SK-N-SH treated with all-trans-retinoic acid at 6 μM for 48 hours (cell line): Measurements from ENCODE around the gene SCN11A.

Source experiments
- ATAC-seq: fragments of 200-7000 bp; cut with Tn5 transposase; 3 replicates; pipeline ENCODE4 v1.9.1; 2020; ENCODE audit warnings: mild to moderate bottlenecking, moderate library complexity
- ARNTL ChIP-seq: fragments of 450-650 bp; formaldehyde crosslinking; IDR thresholded peaks from 2 replicates; pipeline ENCODE4 v1.5.0; 2020; ENCODE audit warnings: low read depth, mild to moderate bottlenecking, moderate library complexity, borderline replicate concordance
- BACH2 ChIP-seq: fragments of 250-450 bp; sonication (Bioruptor Pico); IDR thresholded peaks from 2 replicates; pipeline ENCODE4 v1.9.0; 2021; ENCODE audit warnings: mild to moderate bottlenecking, borderline replicate concordance
- CSDC2 ChIP-seq: fragments of 250-450 bp; sonication (Bioruptor Pico); IDR thresholded peaks from 2 replicates; pipeline ENCODE4 v1.5.0; 2020; ENCODE audit warnings: mild to moderate bottlenecking, moderate library complexity
- CSRNP3 ChIP-seq: fragments of 250-450 bp; sonication (Bioruptor Pico); IDR thresholded peaks from 2 replicates; pipeline ENCODE4 v1.5.1; 2021; ENCODE audit warnings: mild to moderate bottlenecking, moderate library complexity
- ESRRG ChIP-seq: fragments of 250-450 bp; sonication (Bioruptor Pico); IDR thresholded peaks from 2 replicates; pipeline ENCODE4 v1.6.1; 2021; ENCODE audit warnings: mild to moderate bottlenecking
- GLIS3 ChIP-seq: fragments of 250-450 bp; sonication (Bioruptor Pico); IDR thresholded peaks from 2 replicates; pipeline ENCODE4 v1.5.0; 2020; ENCODE audit warnings: mild to moderate bottlenecking, moderate library complexity
- ISL1 ChIP-seq: fragments of 250-450 bp; sonication (Bioruptor Pico); IDR thresholded peaks from 2 replicates; pipeline ENCODE4 v2.1.2; 2022; ENCODE audit warnings: mild to moderate bottlenecking, moderate library complexity
- OSR1 ChIP-seq: fragments of 250-450 bp; sonication (Bioruptor Pico); IDR thresholded peaks from 2 replicates; pipeline ENCODE4 v1.8.0; 2022; ENCODE audit warnings: moderate library complexity, mild to moderate bottlenecking, inconsistent platforms
- PATZ1 ChIP-seq: fragments of 250-450 bp; sonication (Bioruptor Pico); IDR thresholded peaks from 2 replicates; pipeline ENCODE4 v1.8.0; 2020; ENCODE audit warnings: mild to moderate bottlenecking, moderate library complexity, borderline replicate concordance
- POU6F1 ChIP-seq: fragments of 250-450 bp; sonication (Bioruptor Pico); IDR thresholded peaks from 2 replicates; pipeline ENCODE4 v1.8.0; 2021; ENCODE audit warnings: low read depth, mild to moderate bottlenecking, moderate library complexity, borderline replicate concordance
- PPARA ChIP-seq: fragments of 250-450 bp; sonication (Bioruptor Pico); IDR thresholded peaks from 2 replicates; pipeline ENCODE4 v1.5.0; 2020; ENCODE audit warnings: mild to moderate bottlenecking, borderline replicate concordance
- RARB ChIP-seq: fragments of 250-450 bp; sonication (Bioruptor Pico); IDR thresholded peaks from 2 replicates; pipeline ENCODE4 v1.8.0; 2021; ENCODE audit warnings: mild to moderate bottlenecking, moderate library complexity
- SNAI2 ChIP-seq: fragments of 250-450 bp; sonication (Bioruptor Pico); IDR thresholded peaks from 2 replicates; pipeline ENCODE4 v1.5.0; 2020; ENCODE audit warnings: mild to moderate bottlenecking, moderate library complexity
- TCF4 ChIP-seq: fragments of 250-450 bp; sonication (Bioruptor Pico); IDR thresholded peaks from 2 replicates; pipeline ENCODE4 v1.8.0; 2021; ENCODE audit warnings: mild to moderate bottlenecking, moderate library complexity, borderline replicate concordance
- TSHZ2 ChIP-seq: fragments of 250-450 bp; sonication (Bioruptor Pico); IDR thresholded peaks from 2 replicates; pipeline ENCODE4 v1.5.0; 2020; ENCODE audit warnings: mild to moderate bottlenecking, moderate library complexity
- ZC3H10 ChIP-seq: fragments of 250-450 bp; sonication (Bioruptor Pico); IDR thresholded peaks from 2 replicates; pipeline ENCODE4 v1.5.1; 2021; ENCODE audit warnings: mild to moderate bottlenecking, moderate library complexity
- ZFP3 ChIP-seq: fragments of 250-450 bp; sonication (Bioruptor Pico); IDR thresholded peaks from 2 replicates; pipeline ENCODE4 v1.5.0; 2020; ENCODE audit warnings: mild to moderate bottlenecking, moderate library complexity
- ZFP30 ChIP-seq: fragments of 450-650 bp; formaldehyde crosslinking; IDR thresholded peaks from 2 replicates; pipeline ENCODE4 v1.5.0; 2022; ENCODE audit warnings: mild to moderate bottlenecking, moderate library complexity
- ZNF565 ChIP-seq: fragments of 450-650 bp; formaldehyde crosslinking; conservative IDR thresholded peaks from 2 replicates; pipeline ENCODE4 v1.5.0; 2020; ENCODE audit warnings: low read depth, mild to moderate bottlenecking, moderate library complexity
- ZNF70 ChIP-seq: fragments of 450-650 bp; formaldehyde crosslinking; IDR thresholded peaks from 2 replicates; pipeline ENCODE4 v1.5.0; 2020; ENCODE audit warnings: mild to moderate bottlenecking, moderate library complexity
- ZNF8 ChIP-seq: fragments of 450-650 bp; formaldehyde crosslinking; IDR thresholded peaks from 2 replicates; pipeline ENCODE4 v1.5.0; 2020; ENCODE audit warnings: mild to moderate bottlenecking, moderate library complexity

The SCN11A gene

GRCh38 chr3:39025222-39025970 lies 26.3 kb downstream of the SCN11A start (continued):
- TF ChIP-seq PATZ1 (CRISPR knock-in tag), result no peak

- no peak for ATAC-seq
- TF ChIP-seq ZFP3 (CRISPR knock-in tag), result no peak
- TF ChIP-seq OSR1 (CRISPR knock-in tag), result no peak
- no peak for TF ChIP-seq ESRRG
- TF ChIP-seq ZC3H10 (CRISPR knock-in tag), result no peak
Observed at GRCh38 chr3:39024497-39024896, 27.2 kb downstream of the SCN11A start.

GRCh38 chr3:39022286-39022630 lies 29.5 kb downstream of the SCN11A start:
- ATAC-seq, result no peak
- TF ChIP-seq ZNF70, result no peak
- no peak for TF ChIP-seq SNAI2 (CRISPR knock-in tag)
- TF ChIP-seq TCF4 (CRISPR knock-in tag), result no peak
- TF ChIP-seq ARNTL (CRISPR knock-in tag), result no peak
- TF ChIP-seq ZFP30, result no peak

- ATAC-seq, result no peak
- no peak for TF ChIP-seq RARB (CRISPR knock-in tag)
- TF ChIP-seq PATZ1 (CRISPR knock-in tag), result no peak
- TF ChIP-seq ESRRG, result no peak
- no peak for TF ChIP-seq ZNF8 (CRISPR knock-in tag)
- TF ChIP-seq ZFP30, result no peak
- TF ChIP-seq CSDC2 (CRISPR knock-in tag), result no peak
- TF ChIP-seq SNAI2 (CRISPR knock-in tag), result no peak
- no peak for TF ChIP-seq ZC3H10 (CRISPR knock-in tag)
- no peak for TF ChIP-seq GLIS3 (CRISPR knock-in tag)
- no peak for TF ChIP-seq TCF4 (CRISPR knock-in tag)
- TF ChIP-seq BACH2 (CRISPR knock-in tag), result no peak
- TF ChIP-seq POU6F1 (CRISPR knock-in tag), result no peak
- TF ChIP-seq ZNF565 (CRISPR knock-in tag), result no peak
- no peak for TF ChIP-seq CSRNP3
- no peak for TF ChIP-seq OSR1 (CRISPR knock-in tag)
- no peak for TF ChIP-seq PPARA (CRISPR knock-in tag)
Observed at GRCh38 chr3:39021465-39022285, 30.1 kb downstream of the SCN11A start.

GRCh38 chr3:39021029-39021428 lies 30.7 kb downstream of the SCN11A start:
- no peak for ATAC-seq
- TF ChIP-seq ZNF8 (CRISPR knock-in tag) (no peak), TSHZ2 (CRISPR knock-in tag) (no peak), OSR1 (CRISPR knock-in tag) (no peak), CSRNP3 (no peak), ISL1 (CRISPR knock-in tag) (no peak), ZNF70 (no peak)
